NCI-H69 (cell line): ENCODE results near the gene GRAP.

Source experiments
- DNase-seq: peaks from one replicate; lab custom pipeline; 2025; lab: John Stamatoyannopoulos, UW

The GRAP gene

DNA sequence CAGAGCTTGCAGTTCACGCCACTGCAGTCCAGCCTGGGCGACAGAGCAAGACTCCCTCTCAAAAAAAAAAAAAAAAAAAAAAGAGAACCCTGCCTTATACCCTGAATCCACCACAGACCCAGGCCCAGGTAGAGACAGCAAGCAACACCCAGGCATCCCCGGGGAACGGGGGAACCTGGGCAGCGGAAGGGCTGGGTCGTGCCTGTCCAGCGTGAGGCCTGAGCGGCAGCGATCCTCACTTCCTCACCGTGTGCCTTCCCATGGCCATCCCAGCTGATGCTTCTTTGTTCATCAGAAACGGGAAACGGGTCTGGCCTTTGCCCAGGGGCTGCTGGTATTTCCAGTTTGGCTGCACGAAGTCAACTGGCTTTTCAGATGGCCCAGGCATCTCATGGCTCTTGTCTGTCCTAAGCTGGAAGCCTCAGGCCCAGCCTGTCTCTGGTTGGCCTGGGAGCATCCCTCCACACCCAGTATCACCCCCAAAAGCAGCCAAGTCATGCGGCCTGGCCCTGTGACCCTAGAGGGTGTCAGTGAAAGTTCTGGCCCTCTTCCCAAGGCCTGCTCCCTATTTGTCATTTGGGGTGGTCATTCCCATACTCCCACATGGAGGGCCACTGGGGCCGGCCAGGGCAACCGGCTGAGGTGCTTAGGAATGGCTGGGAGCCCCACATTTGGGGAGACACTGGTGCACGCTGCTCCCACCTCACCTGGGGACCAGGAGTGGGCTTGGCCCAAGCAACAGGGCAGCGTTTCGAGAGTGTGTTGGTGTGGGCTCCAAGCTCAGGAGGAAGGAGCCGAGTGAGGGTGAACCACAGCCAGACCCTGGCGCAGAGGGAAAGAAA is 62.3 kb downstream of the GRAP start:
- no peak for DNase-seq

DNA sequence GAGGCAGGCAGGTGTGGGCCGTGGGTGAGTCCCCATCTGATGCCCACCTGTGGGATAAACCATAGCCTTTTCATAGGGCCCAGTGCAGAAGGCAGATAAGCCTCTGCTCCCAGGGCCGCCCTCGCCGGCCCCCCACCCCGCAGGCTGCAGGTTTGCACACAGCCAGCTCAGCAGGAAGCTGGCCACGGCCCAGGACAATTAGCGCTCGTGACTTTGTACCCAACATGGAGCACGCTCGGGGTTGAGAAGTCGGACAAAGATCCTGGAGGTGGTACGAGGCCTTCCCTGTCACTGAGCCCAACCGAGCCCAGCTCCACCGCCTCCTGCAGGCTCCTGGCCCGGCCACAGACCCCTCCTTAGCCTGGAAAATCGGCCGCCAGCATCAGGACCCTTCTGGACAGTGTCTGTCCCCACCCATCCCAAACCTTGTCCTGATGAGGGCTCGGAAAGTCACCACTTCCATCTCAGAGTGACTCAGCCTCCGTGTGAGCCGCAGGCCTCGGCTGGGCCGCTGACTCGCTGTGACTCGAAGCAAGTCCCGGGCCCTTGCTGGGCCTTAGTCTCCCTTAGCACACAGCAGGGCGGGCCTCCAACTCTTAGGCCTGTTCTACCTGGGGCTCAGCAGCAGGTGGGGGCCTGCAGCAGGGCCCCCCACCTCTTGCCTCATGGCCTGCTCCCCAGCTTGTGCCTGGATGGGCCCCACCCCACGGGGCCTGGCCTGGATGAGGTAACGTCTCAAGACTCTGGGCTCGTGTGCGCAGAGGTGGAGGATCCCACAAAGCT is 64.9 kb downstream of the GRAP start:
- peak; percentile 88 for DNase-seq

DNA sequence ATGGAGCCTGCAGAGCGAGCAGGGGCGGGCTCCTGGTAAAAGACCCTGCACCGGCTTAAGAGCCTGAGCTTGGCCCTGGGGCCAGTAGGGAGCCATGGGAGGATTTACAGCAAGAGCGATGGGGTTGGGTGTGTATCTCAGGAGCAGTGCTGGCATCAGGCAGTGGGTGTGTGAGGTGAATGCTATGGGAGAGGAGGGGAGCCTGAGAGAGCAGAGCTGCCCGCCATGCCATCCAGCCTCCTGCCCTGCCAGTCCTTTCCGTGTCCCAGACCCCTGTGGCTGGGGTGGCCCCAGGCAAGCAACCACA is 65.5 kb downstream of the GRAP start:
- no peak for DNase-seq

DNA sequence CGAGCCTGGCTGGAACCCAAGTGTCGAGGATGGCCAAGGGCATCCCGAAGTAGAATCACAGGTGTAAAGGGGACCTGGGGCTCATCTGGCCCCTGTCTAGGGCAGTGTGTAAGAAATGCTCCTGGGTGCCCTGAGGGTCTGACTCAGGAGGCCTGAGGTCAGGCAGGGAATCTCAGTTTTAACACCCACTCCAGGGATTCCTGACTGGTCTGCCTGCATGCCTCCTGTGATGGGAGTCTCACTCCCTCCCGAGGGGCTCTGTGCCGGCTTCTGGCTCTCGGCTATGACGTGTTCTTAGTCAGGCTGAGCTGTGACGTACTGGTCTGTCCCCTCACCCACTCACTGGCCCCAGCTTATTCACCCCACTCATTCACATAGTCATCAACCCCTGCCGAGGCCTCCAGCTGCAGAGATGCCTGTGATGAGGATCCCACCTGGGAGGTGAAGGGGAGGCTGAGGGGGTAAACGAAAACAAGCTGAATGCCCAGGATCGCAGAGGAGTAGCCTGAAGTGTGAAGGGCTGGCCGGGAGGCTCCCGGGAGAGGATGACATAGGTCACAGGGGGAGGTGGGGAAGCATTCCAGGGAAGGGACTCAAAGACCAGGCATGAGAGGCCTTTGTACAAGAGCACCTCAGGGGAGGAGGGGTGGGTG is 65.9 kb downstream of the GRAP start:
- DNase-seq = peak; percentile 47

DNA sequence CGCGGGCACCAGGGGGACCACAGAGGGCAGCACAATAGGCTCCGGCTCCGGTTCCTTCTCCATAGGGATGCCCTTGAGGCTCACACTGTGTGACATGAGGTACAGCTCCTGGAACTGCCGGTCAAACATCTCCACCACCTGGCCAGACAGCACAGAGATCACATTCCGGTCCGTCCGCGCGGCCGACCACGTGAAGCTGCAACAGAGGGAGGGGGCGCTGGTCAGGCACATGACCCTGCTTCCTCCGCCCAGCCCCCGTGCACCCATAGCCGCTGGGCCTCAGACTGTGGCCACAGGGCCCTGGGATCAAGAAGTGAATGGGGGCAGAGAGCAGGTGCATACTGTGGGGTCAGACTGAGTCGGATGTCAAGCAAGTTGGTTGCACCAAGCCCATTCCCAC is 68.1 kb downstream of the GRAP start:
- no peak for DNase-seq

DNA sequence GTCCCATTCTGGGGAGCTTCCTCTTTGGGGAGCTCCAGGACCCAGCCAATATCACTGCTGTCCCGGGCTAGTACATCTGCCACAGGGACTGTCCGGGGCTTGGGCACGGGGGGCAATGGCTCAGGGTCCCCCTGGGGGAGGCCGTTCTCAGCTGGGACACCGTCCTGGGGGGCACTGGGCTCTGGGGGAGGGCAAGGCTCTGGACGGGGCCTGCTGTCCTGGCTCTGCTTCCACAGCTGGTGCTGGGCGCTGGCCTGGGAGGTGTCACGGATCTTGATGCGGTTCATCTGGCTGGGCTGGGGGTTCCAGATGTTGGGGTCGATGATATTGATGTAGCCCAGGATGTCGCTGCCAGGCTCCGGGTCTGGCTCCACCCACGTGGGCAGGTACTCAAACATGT is 68.7 kb downstream of the GRAP start:
- no peak for DNase-seq

DNA sequence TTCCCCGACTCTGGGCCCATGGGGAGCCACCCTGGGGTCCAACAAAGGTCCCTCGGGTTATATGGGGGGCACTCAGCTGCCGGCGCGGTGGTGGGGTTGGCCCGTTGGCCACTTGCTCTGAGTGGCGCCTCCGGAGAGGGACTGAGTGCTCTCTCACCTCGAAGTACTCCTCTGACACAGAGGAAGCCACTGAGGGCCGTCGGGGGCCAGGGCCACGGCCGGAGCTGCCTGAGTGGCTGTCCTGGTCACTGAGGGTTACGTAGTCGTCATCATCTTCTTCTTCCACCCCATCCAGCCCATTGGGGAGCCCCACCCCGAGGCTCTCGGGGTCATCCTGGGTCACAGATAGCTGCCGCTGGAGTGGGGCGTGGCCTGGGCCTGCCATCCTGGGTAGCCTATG is 69.1 kb downstream of the GRAP start:
- no peak for DNase-seq

DNA sequence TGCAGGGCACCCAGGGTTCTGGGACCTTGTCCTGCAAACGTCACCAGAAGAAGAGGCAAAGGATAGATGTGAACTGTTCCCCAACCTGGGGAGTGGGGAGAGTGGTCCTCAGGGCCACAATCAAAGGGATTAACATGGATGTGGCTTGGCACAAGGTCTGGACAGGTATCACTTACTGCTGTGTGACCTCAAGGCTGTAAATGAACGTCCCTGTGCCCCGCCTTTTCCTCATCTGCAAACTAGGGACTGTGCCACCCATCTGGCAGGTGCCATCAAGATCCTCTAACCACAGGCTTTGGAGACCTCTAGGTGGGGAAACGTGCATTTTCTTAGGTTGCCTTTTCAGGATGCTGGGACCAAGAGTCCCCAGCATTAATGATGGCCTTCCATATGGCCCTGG is 69.7 kb downstream of the GRAP start:
- no peak for DNase-seq

DNA sequence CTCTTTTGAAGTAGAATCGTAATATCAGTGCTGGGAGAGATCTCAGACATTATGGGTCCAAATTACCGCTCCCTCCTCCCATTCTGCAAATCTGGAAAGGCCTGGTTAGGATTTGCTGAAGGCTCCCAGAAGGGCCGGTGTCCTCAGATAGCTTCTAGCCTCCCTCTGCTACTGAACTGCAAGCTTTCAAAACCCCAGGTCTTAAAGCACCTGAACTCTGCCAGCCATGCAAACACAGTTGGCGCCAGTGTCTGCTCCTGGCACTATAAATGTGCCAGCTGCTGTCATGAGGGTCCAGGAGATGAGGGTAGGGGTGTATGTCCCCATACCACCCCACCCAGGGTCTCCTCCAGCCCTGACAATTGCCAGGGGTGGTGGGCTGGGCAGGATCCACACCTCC is 70.6 kb downstream of the GRAP start:
- no peak for DNase-seq

DNA sequence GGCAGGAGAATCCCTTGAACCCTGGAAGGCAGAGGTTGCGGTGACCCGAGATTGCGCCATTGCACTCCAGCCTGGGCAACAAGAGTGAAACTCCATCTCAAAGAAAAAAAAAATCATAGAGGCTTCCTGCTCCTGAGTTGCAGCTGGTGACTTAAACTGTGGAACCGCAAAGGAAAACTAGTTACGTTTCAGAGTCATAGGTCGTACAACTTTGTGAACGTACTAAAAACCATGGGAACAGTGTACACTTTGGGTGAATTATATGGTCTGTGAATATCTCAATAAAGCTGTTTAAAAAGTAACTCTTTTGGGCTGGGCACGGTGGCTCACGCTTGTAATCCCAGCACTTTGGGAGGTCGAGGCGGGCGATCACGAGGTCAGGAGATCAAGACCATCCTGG is 71.2 kb downstream of the GRAP start:
- no peak for DNase-seq

DNA sequence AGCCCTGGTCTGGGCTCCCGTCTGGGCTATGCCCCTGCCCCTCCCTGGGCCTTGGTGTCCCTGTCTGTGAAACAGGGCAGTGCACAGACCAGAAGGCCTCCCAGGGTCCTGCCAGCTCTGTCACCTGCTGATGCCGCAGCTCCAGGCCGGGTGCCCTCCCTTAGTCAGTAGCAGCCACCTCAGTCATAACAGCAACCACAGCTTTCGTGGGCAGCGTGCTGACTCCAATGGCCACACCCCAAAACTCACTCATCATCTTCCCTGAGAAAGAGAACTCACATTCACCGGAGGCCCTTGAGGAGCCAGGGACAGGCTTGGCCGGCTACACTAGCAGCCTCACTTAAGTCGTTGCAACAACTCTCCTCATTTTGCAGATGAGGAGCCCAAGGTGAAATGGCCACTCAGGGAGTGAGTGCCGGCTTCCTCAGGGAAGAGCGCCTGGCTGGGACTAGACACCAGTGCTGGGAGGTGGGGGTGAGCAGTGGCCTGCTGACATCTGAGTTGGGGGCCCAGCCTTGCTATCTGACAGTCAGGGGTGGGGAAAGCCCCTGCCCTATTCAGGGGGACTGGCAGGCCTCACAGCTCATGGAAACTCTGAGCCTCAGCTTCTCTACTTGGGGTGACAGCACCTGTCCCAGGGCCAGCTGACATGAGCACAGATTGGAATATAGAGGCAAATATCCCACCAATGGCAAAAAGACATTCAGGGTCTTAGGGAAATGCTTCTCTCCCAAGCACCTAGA is 72.2 kb downstream of the GRAP start:
- no peak for DNase-seq

DNA sequence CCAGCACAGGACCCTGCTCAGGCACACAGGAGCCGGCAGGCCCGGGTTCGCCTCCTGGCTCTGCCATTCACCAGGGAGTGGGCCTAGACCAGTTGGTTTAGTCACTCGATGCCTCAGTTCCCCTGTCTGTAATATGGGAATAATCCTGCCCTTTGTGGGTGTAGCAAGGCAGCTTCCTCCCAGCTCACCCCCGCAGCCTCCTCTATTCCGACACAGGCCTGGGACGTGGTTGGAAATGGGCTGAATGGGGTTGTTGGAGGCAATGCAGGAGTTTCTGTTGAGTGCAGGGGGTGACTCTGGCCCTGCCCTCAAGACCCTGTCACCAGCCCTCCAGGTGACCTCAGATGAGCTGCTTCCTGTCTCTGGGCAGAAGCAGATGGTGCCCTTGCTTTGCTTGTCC is 75.0 kb downstream of the GRAP start:
- DNase-seq = no peak
